Testis (tissue), 2 donors: Measurements from ENCODE around the gene NCKAP5.

ENCODE experiments used
- CTCF ChIP-seq, 3 experiments: fragments of 450-650 bp in 2 of 3; fragments of 200-600 bp in 1 of 3; sonication (generic) in 1 of 3; IDR thresholded peaks; one replicate each; pipeline ENCODE4 v1.5.1; 2016 to 2019; ENCODE audit warnings: antibody characterized with exemption in 3 of 3, mild to moderate bottlenecking in 2 of 3, moderate library complexity in 1 of 3
- POLR2A ChIP-seq: fragments of 450-650 bp; IDR thresholded peaks from one replicate; pipeline ENCODE4 v1.6.1; 2017; ENCODE audit warnings: antibody characterized with exemption, mild to moderate bottlenecking, moderate library complexity

GRCh38 chr2:133411857-133412256 is 156.4 kb downstream of the NCKAP5 start:
- TF ChIP-seq CTCF (IDR thresholded peaks at IDR 0.05): no peak
- no peak for TF ChIP-seq POLR2A
